HG03521 (cell line): ENCODE measurements around the gene PAQR9.

Source experiments
- ATAC-seq: cut with Tn5 transposase; IDR thresholded peaks from one replicate; pipeline ENCODE4 v1.9.1; 2021; ENCODE audit warnings: mild to moderate bottlenecking, moderate library complexity; ENCODE audit not compliant: unreplicated experiment

PAQR9 gene

GRCh38 chr3:142926368-142926944 is 37.0 kb downstream of the PAQR9 start:
- no peak for ATAC-seq

DNA sequence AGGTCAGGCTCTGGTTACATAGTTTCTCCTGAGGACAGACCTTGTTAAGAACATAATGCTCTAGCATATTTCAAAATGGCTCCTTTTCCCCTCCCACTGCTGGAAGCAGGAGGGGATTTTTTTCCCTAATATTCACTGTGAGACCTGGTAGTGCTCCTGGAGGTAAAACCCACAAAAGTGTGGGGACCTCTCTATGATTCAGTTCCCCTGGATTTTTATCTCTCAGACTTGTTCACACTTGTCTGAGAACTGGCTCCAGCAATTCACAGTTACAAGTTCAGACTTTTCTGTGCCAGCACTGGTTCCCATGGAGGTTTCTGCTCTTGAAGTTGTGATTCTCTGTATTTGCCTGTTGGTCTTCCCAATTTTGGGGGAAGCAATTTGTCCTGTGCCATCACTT is 38.3 kb downstream of the PAQR9 start:
- no peak for ATAC-seq

- no peak for ATAC-seq
These were observed 39.8 kb downstream of the PAQR9 start for GRCh38 chr3:142923694-142924093.

DNA sequence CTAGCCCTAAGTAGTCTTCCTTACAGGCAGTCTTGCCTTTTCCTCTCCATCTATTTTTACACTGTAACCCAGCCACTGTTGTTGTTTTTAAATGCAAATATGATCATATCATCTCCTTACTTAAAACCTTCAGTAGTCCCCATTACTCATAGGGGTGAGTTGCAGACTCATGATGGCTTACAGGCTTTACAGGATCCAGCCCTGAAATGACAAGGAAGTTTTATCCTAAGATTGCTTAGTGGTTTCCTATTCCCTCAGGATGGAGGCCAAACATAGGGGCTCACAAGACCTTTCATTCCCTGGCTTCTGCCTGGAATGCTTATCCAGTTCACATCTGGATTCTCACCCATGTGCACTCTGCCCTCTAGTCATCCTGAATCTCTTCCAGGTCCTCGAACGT is 46.9 kb downstream of the PAQR9 start:
- no peak for ATAC-seq

GRCh38 chr3:142915636-142916035 is 47.8 kb downstream of the PAQR9 start:
- ATAC-seq = no peak

- ATAC-seq = no peak
These were observed 49.1 kb downstream of the PAQR9 start for GRCh38 chr3:142914286-142914811.

DNA sequence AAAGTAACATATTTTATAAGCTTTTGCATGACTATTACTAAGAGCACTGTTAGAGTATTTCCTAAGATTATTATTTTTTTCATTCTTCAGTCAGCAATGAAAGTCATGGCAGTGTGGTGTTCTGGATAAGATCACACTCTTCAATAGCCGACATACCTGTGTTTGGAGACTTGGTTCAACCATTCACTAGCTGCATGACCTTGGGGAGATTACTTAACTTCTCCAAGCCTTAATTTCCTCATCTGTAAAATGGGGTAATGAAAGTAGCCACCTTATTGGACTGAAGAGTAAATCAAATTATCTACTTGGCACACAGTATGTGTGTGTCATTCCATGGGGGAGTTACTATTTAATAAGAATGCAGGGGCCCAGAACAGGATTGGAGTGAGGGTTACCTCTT is 50.0 kb downstream of the PAQR9 start:
- ATAC-seq = no peak

- ATAC-seq = no peak
These were observed 50.9 kb downstream of the PAQR9 start for GRCh38 chr3:142912402-142913172.
